GM23338 (cell line): ENCODE data around the gene ZNF678. TPM values are rescaled to one million over a fixed set of nuclear protein-coding genes. Genes with fewer than 3 reads are reported as not detected.

Experiments used
- ATAC-seq: fragments of 200-7000 bp; cut with Tn5 transposase; 3 replicates; pipeline ENCODE4 v1.9.1; 2020
- DNase-seq: peaks from one replicate; pipeline ENCODE4 v3.0.0-alpha.2; 2015; ENCODE audit warnings: low spot score
- H2AFZ ChIP-seq: fragments of 200-600 bp; sonication (generic); 2 replicates; pipeline ENCODE4 v1.8.0; 2016; ENCODE audit warnings: antibody characterized with exemption, mild to moderate bottlenecking, moderate library complexity
- H3F3A ChIP-seq: fragments of 200-600 bp; sonication (generic); replicated peaks from 2 replicates; pipeline ENCODE4 v1.8.0; 2017; ENCODE audit warnings: antibody characterized with exemption, mixed run types, low read depth
- H3K27ac ChIP-seq: fragments of 200-600 bp; sonication (generic); 2 replicates; pipeline ENCODE4 v1.6.1; 2016; ENCODE audit warnings: low read depth
- H3K27me3 ChIP-seq: fragments of 200-600 bp; sonication (generic); 2 replicates; pipeline ENCODE4 v1.8.0; 2016; ENCODE audit warnings: mild to moderate bottlenecking, mixed run types, moderate library complexity; ENCODE audit not compliant: insufficient read depth
- H3K36me3 ChIP-seq: fragments of 200-600 bp; sonication (generic); 2 replicates; pipeline ENCODE4 v1.8.0; 2016; ENCODE audit warnings: mild to moderate bottlenecking; ENCODE audit not compliant: insufficient read depth
- H3K4me1 ChIP-seq: fragments of 200-600 bp; sonication (generic); 2 replicates; pipeline ENCODE4 v1.8.0; 2016; ENCODE audit warnings: mild to moderate bottlenecking, moderate library complexity; ENCODE audit not compliant: insufficient read depth
- H3K4me2 ChIP-seq: fragments of 200-600 bp; sonication (generic); 2 replicates; pipeline ENCODE4 v1.7.1; 2017; ENCODE audit warnings: mixed run types
- H3K4me3 ChIP-seq: fragments of 200-600 bp; sonication (generic); 2 replicates; pipeline ENCODE4 v1.6.1; 2016; ENCODE audit warnings: mixed run types
- H3K79me2 ChIP-seq: fragments of 200-600 bp; sonication (generic); replicated peaks from 2 replicates; pipeline ENCODE4 v1.8.0; 2017; ENCODE audit warnings: mild to moderate bottlenecking; ENCODE audit not compliant: insufficient read depth
- H3K9me2 ChIP-seq: fragments of 200-600 bp; sonication (generic); 2 replicates; pipeline ENCODE4 v1.8.0; 2017; ENCODE audit not compliant: insufficient read depth
- H4K20me1 ChIP-seq: fragments of 200-600 bp; sonication (generic); replicated peaks from 2 replicates; pipeline ENCODE4 v1.8.0; 2017; ENCODE audit warnings: mild to moderate bottlenecking; ENCODE audit not compliant: insufficient read depth
- H3K27ac Mint-ChIP-seq: 2 replicates; pipeline ENCODE4 v1.8.0; 2020; ENCODE audit warnings: inconsistent platforms, mild to moderate bottlenecking, moderate library complexity, mixed read lengths
- H3K27me3 Mint-ChIP-seq: 3 replicates; pipeline ENCODE4 v1.8.0; 2022; ENCODE audit warnings: low read depth, mild to moderate bottlenecking, moderate library complexity, mixed read lengths, inconsistent platforms; ENCODE audit not compliant: insufficient read depth, poor library complexity
- H3K36me3 Mint-ChIP-seq: 3 replicates; pipeline ENCODE4 v1.8.0; 2021; ENCODE audit warnings: low read depth, mild to moderate bottlenecking, inconsistent platforms, moderate library complexity, mixed read lengths
- H3K4me1 Mint-ChIP-seq: 3 replicates; pipeline ENCODE4 v1.8.0; 2020; ENCODE audit warnings: mild to moderate bottlenecking, inconsistent platforms, mixed read lengths
- H3K4me3 Mint-ChIP-seq: 3 replicates; pipeline ENCODE4 v1.8.0; 2021; ENCODE audit warnings: moderate library complexity, mild to moderate bottlenecking, inconsistent platforms, mixed read lengths
- H3K9me3 Mint-ChIP-seq: 3 replicates; pipeline ENCODE4 v1.8.0; 2020; ENCODE audit warnings: moderate library complexity, mild to moderate bottlenecking, inconsistent platforms, mixed read lengths
- CTCF ChIP-seq, 2 experiments: fragments of 200-600 bp in 1 of 2; sonication (generic) in 1 of 2; conservative IDR thresholded peaks; 2 replicates each; pipeline versions ENCODE4 v1.5.1 to v1.6.1; 2016 to 2017; ENCODE audit warnings: antibody characterized with exemption in 2 of 2, low read depth in 2 of 2, mild to moderate bottlenecking in 2 of 2, moderate library complexity in 1 of 2
- ETS1 ChIP-seq: IDR thresholded peaks from 2 replicates; pipeline ENCODE4 v1.6.1; 2016; ENCODE audit warnings: antibody characterized with exemption
- EZH2 ChIP-seq: fragments of 200-600 bp; sonication (generic); IDR thresholded peaks from one replicate; pipeline ENCODE4 v1.8.0; 2017; ENCODE audit warnings: antibody characterized with exemption, mild to moderate bottlenecking, low read depth; ENCODE audit not compliant: unreplicated experiment
- EZH2phosphoT487 ChIP-seq: fragments of 200-600 bp; sonication (generic); IDR thresholded peaks from one replicate; pipeline ENCODE4 v1.8.1; 2018; ENCODE audit warnings: antibody characterized with exemption; ENCODE audit not compliant: unreplicated experiment
- NANOG ChIP-seq: IDR thresholded peaks from 2 replicates; pipeline ENCODE4 v1.6.1; 2016; ENCODE audit warnings: antibody characterized with exemption, borderline replicate concordance
- REST ChIP-seq: IDR thresholded peaks from one replicate; pipeline ENCODE4 v1.6.1; 2018; ENCODE audit warnings: antibody characterized with exemption; ENCODE audit not compliant: unreplicated experiment
- STAT1 ChIP-seq: IDR thresholded peaks from one replicate; pipeline ENCODE4 v1.6.1; 2016; ENCODE audit warnings: antibody characterized with exemption; ENCODE audit not compliant: unreplicated experiment
- ZNF114 ChIP-seq: fragments of 250-450 bp; sonication (Bioruptor Pico); IDR thresholded peaks from 2 replicates; pipeline ENCODE4 v1.5.0; 2020; ENCODE audit warnings: mild to moderate bottlenecking, moderate library complexity
- ZNF331 ChIP-seq: fragments of 250-450 bp; sonication (Bioruptor Pico); IDR thresholded peaks from 2 replicates; pipeline ENCODE4 v1.5.0; 2020; ENCODE audit warnings: low read depth, mild to moderate bottlenecking, moderate library complexity
- ZNF462 ChIP-seq: fragments of 250-450 bp; sonication (Bioruptor Pico); IDR thresholded peaks from 2 replicates; pipeline ENCODE4 v1.5.0; 2020; ENCODE audit warnings: mild to moderate bottlenecking, moderate library complexity
- polyA plus RNA-seq: library from polyadenylated mRNA; unstranded; fragments of >200 nt; fragmentation: Nextera tagmentation; extraction: Ambion mirVana; gene quantifications from 2 replicates; pipeline ENCODE4 v1.2.1, GENCODE V29; 2016
- total RNA-seq: library from RNA; depleted of rRNA; stranded (reverse); fragments of >200 nt; shearing (Covaris generic); gene quantifications from 2 replicates; pipeline ENCODE4 v1.2.3, GENCODE V29; 2014

Gene ZNF678
- total and polyA plus RNA-seq, 2 experiments from 2014 or later = 8.6 to 60.0 TPM

- Histone ChIP-seq H3K4me3 (no peak overlapping the region), H3K27ac (no peak overlapping the region), H3K79me2 (peaks cover 23% of the 10 kb centered on the region; the same call in 1 of the 2 replicates), H2AFZ (no peak overlapping the region), H3K27me3 (no peaks in the 10 kb centered on the region), H3K36me3 (no peaks in the 10 kb centered on the region), H3K4me1 (no peaks in the 10 kb centered on the region), H3K9me2 (peaks cover 11% of the 10 kb centered on the region; the same call in 1 of the 2 replicates), H3K4me2 (no peak overlapping the region), H3F3A (no peaks in the 10 kb centered on the region), H4K20me1 (peaks cover 6% of the 10 kb centered on the region)
- no peak for TF ChIP-seq ZNF114 (CRISPR knock-in tag)
- TF ChIP-seq REST = no peak
- no peak for TF ChIP-seq ZNF462 (CRISPR knock-in tag)
- TF ChIP-seq EZH2 = no peak
- no peak for TF ChIP-seq NANOG
- TF ChIP-seq STAT1 = no peak
- no peak for TF ChIP-seq CTCF (conservative IDR thresholded peaks at IDR 0.05; ENCODE audit: low read depth in 2 of 2)
- no peak for TF ChIP-seq EZH2phosphoT487
- TF ChIP-seq ETS1 = no peak
- TF ChIP-seq ZNF331 = no peak
- peaks cover 11% of the 10 kb centered on the region; the same call in 2 of the 3 replicates for H3K9me3 Mint-ChIP-seq
- no peak overlapping the region for H3K4me3 Mint-ChIP-seq
- peaks cover 6% of the 10 kb centered on the region for H3K27me3 Mint-ChIP-seq
- no peaks in the 10 kb centered on the region for H3K4me1 Mint-ChIP-seq
- no peak for DNase-seq
- H3K27ac Mint-ChIP-seq = no peak overlapping the region
- ATAC-seq = no peak
- peaks cover 55% of the 10 kb centered on the region for H3K36me3 Mint-ChIP-seq
Measured at GRCh38 chr1:227612658-227613057, 49.3 kb downstream of the ZNF678 start.
